Measurements from ENCODE around the gene RHBDL1. TPM values are rescaled to one million over a fixed set of nuclear protein-coding genes. Genes with fewer than 3 reads are reported as not detected.

The RHBDL1 gene
- total RNA-seq, 1 donor from 2014 or later: 2.0 TPM

DNA sequence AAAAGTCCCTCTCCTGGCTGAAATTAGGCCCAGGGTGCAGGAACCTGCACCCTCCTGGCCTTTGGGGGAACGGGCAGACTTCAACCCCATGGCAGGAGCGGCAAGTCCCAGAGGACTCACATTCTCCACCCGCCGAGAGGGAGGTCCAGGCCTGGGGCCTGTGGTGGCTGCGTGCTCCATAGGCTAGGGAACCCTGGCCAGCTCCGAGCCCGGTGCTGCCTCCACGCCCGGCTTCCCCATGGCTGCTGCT is 50.6 kb downstream of the RHBDL1 start:
- intact Hi-C loops (cut with micrococcal nuclease): loop anchor here (5.0 kb wide), 1 partner anchor 44 kb away; the partner anchor contains the start of genes JMJD8 and STUB1

- intact Hi-C loops (cut with micrococcal nuclease): loop anchor here (5.0 kb wide), 1 partner anchor 44 kb away; the partner anchor contains the start of genes JMJD8 and STUB1
These were observed 51.2 kb downstream of the RHBDL1 start, which contains the start of the genes CCDC78 and HAGHL for GRCh38 chr16:726438-727290. TSS of gene CCDC78 (minus strand) at chr16:726443. CDS start at chr16:726367, 76 bp downstream. TSS of gene HAGHL (plus strand) at chr16:727106. CDS start at chr16:727510, 404 bp downstream.

- intact Hi-C loops (cut with micrococcal nuclease): loop anchor here (5.0 kb wide), 1 partner anchor 45 kb away; the partner anchor contains the start of genes JMJD8 and STUB1
These were observed 52.0 kb downstream of the RHBDL1 start for GRCh38 chr16:727291-727977.

Other genes starting within 250 kb of the RHBDL1 start
- gene CAPN15, start 148.0 kb upstream of the RHBDL1 start, total RNA-seq: 86.5 and 94.8 TPM in 2 replicates
- 0.10 TPM in 1 of 2 replicates, not detected in the other for gene PRR35, start 115.3 kb upstream of the RHBDL1 start, total RNA-seq
- gene NHLRC4, start 108.7 kb upstream of the RHBDL1 start, total RNA-seq: 1.8 and 2.2 TPM in 2 replicates
- 45.5 and 49.8 TPM in 2 replicates for gene PIGQ, start 105.7 kb upstream of the RHBDL1 start, total RNA-seq
- 16.2 and 17.6 TPM in 2 replicates for gene RAB40C, start 85.6 kb upstream of the RHBDL1 start, total RNA-seq
- gene WFIKKN1, start 44.7 kb upstream of the RHBDL1 start, total RNA-seq: 0.69 and 0.76 TPM in 2 replicates
- gene METTL26, start 39.4 kb upstream of the RHBDL1 start, total RNA-seq: 79.2 and 85.0 TPM in 2 replicates
- 19.3 and 27.5 TPM in 2 replicates for gene MCRIP2, start 33.8 kb upstream of the RHBDL1 start, total RNA-seq
- 52.9 and 53.6 TPM in 2 replicates for gene WDR90, start 26.3 kb upstream of the RHBDL1 start, total RNA-seq
- gene RHOT2, start 7.5 kb upstream of the RHBDL1 start, total RNA-seq: 136 and 155 TPM in 2 replicates
- 73.9 and 81.6 TPM in 2 replicates for gene STUB1, start 4.7 kb downstream of the RHBDL1 start, total RNA-seq
- 41.2 and 42.1 TPM in 2 replicates for gene JMJD8, start 8.7 kb downstream of the RHBDL1 start, total RNA-seq
- 18.0 and 18.5 TPM in 2 replicates for gene WDR24, start 14.7 kb downstream of the RHBDL1 start, total RNA-seq
- gene FBXL16, start 30.1 kb downstream of the RHBDL1 start, total RNA-seq: 8.0 and 8.2 TPM in 2 replicates
- 4.7 and 6.1 TPM in 2 replicates for gene METRN, start 39.4 kb downstream of the RHBDL1 start, total RNA-seq
- gene ANTKMT, start 45.5 kb downstream of the RHBDL1 start, total RNA-seq: 8.1 and 10.8 TPM in 2 replicates
- gene CCDC78, start 50.8 kb downstream of the RHBDL1 start, total RNA-seq: 1.7 and 2.4 TPM in 2 replicates
- gene HAGHL, start 51.4 kb downstream of the RHBDL1 start, total RNA-seq: 5.1 and 6.1 TPM in 2 replicates
- 42.5 and 46.8 TPM in 2 replicates for gene CIAO3, start 65.3 kb downstream of the RHBDL1 start, total RNA-seq
- gene MSLN, start 85.1 kb downstream of the RHBDL1 start, total RNA-seq: not detected in 2 replicates
- 35.4 and 36.4 TPM in 2 replicates for gene RPUSD1, start 112.7 kb downstream of the RHBDL1 start, total RNA-seq
- 73.0 and 79.3 TPM in 2 replicates for gene CHTF18, start 112.9 kb downstream of the RHBDL1 start, total RNA-seq
- gene GNG13, start 125.1 kb downstream of the RHBDL1 start, total RNA-seq: not detected in 2 replicates

Measured in T-helper 1 cell treated with Interleukin-12 subunit alpha and Interleukin-12 subunit beta and Interleukin-4 antibody, amounts not matched to agents 30 ng/mL and 1 ng/mL, for 36 hours (primary cell).